GM10266 (cell line): ENCODE results near the gene HDGFL1.

Experiments used
- DNase-seq: peaks from one replicate; pipeline ENCODE4 v3.0.0; 2012; ENCODE audit errors: extremely low spot score
- TF ChIP-seq, protein P1 (sequence below): IDR thresholded peaks from 2 replicates; pipeline ENCODE4 v1.5.1; 2012; ENCODE audit warnings: mild to moderate bottlenecking, low read depth; ENCODE audit not compliant: control insufficient read depth, insufficient read depth; ENCODE audit errors: missing control alignments

Gene HDGFL1

DNA sequence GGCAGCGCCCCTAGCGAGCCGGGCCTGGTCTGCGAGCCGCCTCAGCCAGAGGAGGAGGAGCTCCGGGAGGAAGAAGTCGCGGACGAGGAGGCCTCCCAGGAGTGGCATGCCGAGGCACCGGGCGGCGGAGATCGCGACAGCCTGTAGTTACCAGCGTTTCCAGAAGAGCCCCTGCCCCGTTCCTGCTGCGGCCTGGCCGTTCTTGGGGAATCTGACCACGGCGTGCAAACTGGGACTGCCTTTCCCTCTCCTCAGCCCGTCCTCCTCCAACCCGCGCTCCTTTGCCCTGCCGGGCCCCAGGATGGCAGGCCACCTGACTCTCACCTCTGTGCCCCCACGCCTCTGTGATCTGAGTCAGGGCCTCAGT, 802 bp downstream of the HDGFL1 start:
- TF ChIP-seq, protein P1, sequence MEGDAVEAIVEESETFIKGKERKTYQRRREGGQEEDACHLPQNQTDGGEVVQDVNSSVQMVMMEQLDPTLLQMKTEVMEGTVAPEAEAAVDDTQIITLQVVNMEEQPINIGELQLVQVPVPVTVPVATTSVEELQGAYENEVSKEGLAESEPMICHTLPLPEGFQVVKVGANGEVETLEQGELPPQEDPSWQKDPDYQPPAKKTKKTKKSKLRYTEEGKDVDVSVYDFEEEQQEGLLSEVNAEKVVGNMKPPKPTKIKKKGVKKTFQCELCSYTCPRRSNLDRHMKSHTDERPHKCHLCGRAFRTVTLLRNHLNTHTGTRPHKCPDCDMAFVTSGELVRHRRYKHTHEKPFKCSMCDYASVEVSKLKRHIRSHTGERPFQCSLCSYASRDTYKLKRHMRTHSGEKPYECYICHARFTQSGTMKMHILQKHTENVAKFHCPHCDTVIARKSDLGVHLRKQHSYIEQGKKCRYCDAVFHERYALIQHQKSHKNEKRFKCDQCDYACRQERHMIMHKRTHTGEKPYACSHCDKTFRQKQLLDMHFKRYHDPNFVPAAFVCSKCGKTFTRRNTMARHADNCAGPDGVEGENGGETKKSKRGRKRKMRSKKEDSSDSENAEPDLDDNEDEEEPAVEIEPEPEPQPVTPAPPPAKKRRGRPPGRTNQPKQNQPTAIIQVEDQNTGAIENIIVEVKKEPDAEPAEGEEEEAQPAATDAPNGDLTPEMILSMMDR = no peak
- no peak for DNase-seq

DNA sequence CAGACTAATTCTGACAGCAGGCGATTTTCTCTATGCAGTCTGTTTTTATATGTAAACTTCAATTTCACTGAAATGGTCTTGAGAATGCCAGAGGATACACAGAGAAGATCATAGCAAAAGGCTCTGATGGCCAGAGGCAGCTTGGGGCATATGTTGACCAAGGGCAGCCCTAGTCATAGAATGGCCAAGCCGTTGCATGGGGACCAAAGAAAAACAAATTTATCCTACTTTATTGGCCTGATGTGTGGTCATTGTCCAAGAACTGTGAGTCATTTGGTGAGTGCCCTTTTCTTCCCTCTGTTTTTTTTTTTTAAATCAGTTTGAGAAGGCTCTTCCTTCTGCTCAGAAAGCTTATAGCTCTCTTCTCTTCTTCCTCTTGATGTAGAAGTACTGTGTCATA, 5.8 kb downstream of the HDGFL1 start:
- DNase-seq = no peak
- TF ChIP-seq, protein P1 = no peak

DNA sequence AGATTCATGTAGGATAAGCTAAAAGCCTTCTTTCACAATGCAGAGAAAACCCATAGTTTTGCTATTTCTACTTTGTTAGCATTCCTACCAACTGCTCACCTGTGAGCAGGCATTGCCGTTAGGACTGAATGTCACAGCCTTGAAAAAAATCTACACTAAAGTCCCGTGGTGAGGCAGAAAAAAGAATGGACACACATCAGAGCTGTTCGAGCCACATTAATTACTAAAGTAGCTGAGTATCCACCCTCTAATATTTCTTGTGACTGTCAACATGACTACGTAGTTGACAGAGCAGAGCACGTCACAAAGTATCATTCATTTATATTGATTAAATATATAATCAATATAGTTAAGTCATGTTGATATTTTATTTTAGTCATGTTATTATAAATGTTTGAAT, 10.1 kb downstream of the HDGFL1 start:
- TF ChIP-seq, protein P1 = no peak

DNA sequence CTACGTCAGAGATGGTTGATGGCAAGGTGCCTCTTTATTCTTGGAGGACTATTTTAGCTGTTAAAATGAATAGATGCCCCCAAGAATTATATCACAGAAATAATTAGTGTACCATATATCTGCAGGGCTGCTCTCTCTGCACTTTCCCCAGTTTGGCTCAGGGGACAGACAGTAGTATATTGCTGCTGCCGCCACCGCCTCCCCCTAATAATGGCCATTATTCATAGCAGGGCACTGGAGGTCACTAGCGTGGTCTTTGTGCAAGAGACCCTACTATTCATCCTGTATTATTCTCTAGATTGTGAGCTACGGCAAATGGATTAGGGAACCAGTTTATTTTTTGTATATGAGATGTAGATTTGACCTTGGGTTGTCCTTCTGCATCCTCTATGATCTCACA, 11.0 kb downstream of the HDGFL1 start:
- DNase-seq = no peak
- TF ChIP-seq, protein P1 = no peak

More for the DNA sequence above, 10.1 kb downstream of the HDGFL1 start:
- DNase-seq = no peak

DNA sequence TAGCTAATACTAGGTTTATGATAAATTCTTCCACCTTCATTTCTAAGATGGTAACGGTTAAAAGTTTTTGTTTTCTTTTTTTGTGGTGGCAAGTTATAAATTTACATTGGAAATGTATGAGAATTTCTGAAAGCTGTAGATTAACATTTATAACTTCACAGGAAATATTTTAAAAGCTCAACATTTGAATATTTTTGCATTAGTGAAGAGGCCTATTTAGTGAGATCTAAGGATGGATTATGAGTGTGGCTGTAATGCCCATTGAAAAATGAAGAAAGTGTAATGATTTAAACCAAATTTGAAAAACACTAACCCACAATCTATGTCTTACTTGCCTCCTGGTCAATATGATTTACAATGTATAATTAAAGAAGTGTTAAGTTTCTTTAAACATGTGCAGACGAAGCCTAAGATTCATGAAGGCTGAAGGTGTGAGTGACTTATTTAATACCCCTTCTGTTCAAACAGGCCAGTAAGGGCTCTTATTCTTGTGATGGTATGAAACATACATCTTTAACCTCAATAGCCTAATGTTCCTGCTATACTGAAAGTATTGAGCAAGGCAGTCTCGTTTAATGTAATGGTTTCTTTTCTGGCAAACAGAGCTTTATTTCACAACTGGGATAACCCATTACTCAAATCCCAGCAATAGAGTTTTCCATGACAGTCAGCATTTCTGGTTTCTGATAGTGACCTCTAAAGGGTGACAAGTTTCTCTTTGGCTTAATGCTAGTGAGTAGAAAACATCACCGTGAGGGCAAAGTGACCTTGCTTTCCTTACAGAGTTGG, 13.2 kb downstream of the HDGFL1 start:
- no peak for DNase-seq
- TF ChIP-seq, protein P1 = no peak

DNA sequence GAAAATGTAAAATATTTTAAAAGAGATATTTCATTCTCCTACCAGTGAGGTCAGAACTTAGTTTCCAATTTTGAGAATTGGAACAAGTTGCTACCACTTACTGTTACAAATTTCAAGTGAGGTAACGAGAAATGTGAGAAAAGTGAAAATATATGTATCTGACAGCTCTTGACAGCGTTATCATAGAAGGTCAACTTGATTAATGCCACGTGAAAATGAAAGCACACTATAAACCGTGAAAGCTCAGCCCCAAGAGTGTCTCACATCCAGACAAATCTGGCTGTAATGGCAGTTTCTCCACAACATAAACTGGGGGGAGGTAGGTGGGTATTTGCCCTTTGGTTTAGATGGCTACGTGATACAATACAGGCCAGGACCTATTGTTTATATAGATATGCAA, 13.9 kb downstream of the HDGFL1 start:
- TF ChIP-seq, protein P1 = no peak

DNA sequence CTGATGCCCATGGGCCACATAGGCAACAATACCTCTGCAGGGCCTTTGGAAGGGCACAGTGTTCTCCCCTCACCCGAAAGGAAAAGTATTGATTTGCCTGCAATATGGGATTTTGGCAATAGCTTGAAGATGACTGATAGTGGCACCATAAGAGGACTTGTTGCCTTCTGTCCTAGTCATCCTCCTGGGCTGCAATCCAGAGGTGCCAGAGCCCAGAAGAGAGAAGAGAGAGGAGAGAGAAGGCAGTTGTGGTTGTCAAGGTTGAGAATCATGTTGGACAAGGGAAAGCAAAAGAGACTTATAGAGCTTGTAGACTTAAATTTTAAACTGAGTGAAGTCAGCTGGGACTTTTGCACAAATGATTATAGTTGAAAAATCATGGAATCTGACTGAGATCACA, 14.6 kb downstream of the HDGFL1 start:
- TF ChIP-seq, protein P1 = no peak
- DNase-seq = no peak

More for the DNA sequence above, 13.9 kb downstream of the HDGFL1 start:
- no peak for DNase-seq
